A673 (cell line): ENCODE data around the gene VAV1.

Source experiments
- EZH2 ChIP-seq: fragments of 200-600 bp; sonication (generic); IDR thresholded peaks from 2 replicates; pipeline ENCODE4 v1.6.1; 2017; ENCODE audit warnings: borderline replicate concordance, low read depth, mild to moderate bottlenecking, mixed read lengths, antibody characterized with exemption, low read length; ENCODE audit not compliant: poor library complexity, severe bottlenecking
- TF ChIP-seq, protein P1 (sequence below): fragments of 300-800, 200-600 bp; sonication (generic); conservative IDR thresholded peaks from 2 replicates; pipeline ENCODE4 v1.5.1; 2017; ENCODE audit warnings: low read depth, mild to moderate bottlenecking, antibody characterized with exemption, low read length, moderate library complexity, mixed read lengths

DNA sequence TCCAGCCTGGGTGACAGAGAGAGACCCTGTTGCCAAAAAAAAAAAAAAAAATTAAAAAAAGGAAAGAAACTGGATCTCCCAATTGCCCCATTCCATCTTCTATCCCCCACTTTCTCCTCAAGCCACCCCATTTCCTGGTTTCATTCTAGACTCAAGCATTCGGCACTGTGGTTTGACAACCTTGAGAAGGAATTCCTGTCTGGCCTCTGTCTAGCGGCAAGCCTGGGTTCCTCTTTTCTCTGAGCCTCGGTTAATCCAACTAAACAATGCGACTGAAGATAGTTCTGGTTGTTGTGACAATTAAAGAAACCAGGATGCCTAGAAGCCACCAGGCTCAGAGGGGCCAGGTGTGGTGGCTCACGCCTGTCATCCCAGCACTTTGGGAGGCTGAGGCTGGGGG is 48.8 kb upstream of the VAV1 start:
- TF ChIP-seq, protein P1, sequence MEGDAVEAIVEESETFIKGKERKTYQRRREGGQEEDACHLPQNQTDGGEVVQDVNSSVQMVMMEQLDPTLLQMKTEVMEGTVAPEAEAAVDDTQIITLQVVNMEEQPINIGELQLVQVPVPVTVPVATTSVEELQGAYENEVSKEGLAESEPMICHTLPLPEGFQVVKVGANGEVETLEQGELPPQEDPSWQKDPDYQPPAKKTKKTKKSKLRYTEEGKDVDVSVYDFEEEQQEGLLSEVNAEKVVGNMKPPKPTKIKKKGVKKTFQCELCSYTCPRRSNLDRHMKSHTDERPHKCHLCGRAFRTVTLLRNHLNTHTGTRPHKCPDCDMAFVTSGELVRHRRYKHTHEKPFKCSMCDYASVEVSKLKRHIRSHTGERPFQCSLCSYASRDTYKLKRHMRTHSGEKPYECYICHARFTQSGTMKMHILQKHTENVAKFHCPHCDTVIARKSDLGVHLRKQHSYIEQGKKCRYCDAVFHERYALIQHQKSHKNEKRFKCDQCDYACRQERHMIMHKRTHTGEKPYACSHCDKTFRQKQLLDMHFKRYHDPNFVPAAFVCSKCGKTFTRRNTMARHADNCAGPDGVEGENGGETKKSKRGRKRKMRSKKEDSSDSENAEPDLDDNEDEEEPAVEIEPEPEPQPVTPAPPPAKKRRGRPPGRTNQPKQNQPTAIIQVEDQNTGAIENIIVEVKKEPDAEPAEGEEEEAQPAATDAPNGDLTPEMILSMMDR: no peak
- TF ChIP-seq EZH2: no peak
